ENCODE data around the gene GSK3A.

GSK3A gene

GRCh38 chr19:42280815-42281145 is 38.4 kb upstream of the GSK3A start:
- DNase-seq, result peak in 1 of 2 experiments; percentile 52

GRCh38 chr19:42279902-42280814 is 37.8 kb upstream of the GSK3A start:
- peak; percentile 80 to 83 for DNase-seq

GRCh38 chr19:42279155-42279901 is 36.9 kb upstream of the GSK3A start:
- no peak for DNase-seq

GRCh38 chr19:42278452-42279154 is 36.2 kb upstream of the GSK3A start:
- no peak for DNase-seq

- no peak for DNase-seq
Observed at GRCh38 chr19:42277821-42278451, 35.5 kb upstream of the GSK3A start.

GRCh38 chr19:42276821-42277220 is 34.4 kb upstream of the GSK3A start:
- no peak for DNase-seq

- no peak for DNase-seq
Observed at GRCh38 chr19:42276284-42276683, 33.9 kb upstream of the GSK3A start.

GRCh38 chr19:42275517-42275916 is 33.1 kb upstream of the GSK3A start:
- no peak for DNase-seq

- no peak for DNase-seq
Observed at GRCh38 chr19:42275103-42275502, 32.7 kb upstream of the GSK3A start.

- DNase-seq, result no peak
Observed at GRCh38 chr19:42274065-42274682, 31.8 kb upstream of the GSK3A start.

- no peak for DNase-seq
Observed at GRCh38 chr19:42273407-42274064, 31.1 kb upstream of the GSK3A start.

GRCh38 chr19:42272989-42273406 is 30.6 kb upstream of the GSK3A start:
- DNase-seq, result no peak

GRCh38 chr19:42272535-42272897 is 30.1 kb upstream of the GSK3A start:
- no peak for DNase-seq

- DNase-seq, result no peak
Observed at GRCh38 chr19:42271861-42272534, 29.6 kb upstream of the GSK3A start.

GRCh38 chr19:42271045-42271419 is 28.6 kb upstream of the GSK3A start:
- DNase-seq, result no peak

- DNase-seq, result peak; percentile 58
Observed at GRCh38 chr19:42270346-42271044, 28.1 kb upstream of the GSK3A start.

- no peak for DNase-seq
Observed at GRCh38 chr19:42269478-42270345, 27.3 kb upstream of the GSK3A start.

GRCh38 chr19:42268704-42269477 is 26.5 kb upstream of the GSK3A start, which contains the start of gene CIC:
TSS of gene CIC (plus strand) at chr19:42269252. CDS start at chr19:42271784, 2,532 bp downstream.
- DNase-seq, result peak; percentile 98 to 99
